GM21723 (cell line): ENCODE measurements around the gene LIPA.
"Not testable (repeated sequence)": the region's sequence is repeated elsewhere in the genome, so short reads cannot be mapped to it uniquely, and the experiment has no call there.

Source experiments
- ATAC-seq: cut with Tn5 transposase; IDR thresholded peaks from one replicate; pipeline ENCODE4 v1.9.1; 2021; ENCODE audit warnings: mild to moderate bottlenecking, moderate library complexity; ENCODE audit not compliant: unreplicated experiment

Gene LIPA

DNA sequence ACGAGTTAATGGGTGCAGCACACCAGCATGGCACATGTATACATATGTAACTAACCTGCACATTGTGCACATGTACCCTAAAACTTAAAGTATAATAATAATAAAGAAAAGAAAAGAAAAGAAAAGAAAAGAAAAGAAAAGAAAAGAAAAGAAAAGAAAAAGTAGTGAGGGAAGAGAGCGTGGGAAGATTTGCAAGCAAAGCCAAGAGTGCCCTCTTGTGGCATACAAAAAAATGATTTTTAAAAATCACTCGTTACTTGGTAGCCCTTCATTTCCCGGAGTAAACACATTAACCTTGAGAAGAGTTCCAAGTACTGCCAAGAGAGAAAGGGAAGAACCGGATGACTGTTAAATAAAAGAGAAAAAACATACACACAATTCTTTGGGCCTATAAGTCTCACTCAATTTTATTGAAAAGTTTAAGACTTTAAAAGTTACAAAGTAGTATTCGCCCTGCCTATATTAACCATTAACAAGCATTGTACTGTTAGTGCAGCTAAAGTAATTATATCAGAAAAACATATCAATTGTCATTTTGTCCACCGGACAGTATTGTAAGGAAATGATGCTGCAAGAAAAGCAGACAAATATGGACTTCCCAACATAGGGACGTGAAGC, 38.3 kb downstream of the LIPA start:
- no peak for ATAC-seq

DNA sequence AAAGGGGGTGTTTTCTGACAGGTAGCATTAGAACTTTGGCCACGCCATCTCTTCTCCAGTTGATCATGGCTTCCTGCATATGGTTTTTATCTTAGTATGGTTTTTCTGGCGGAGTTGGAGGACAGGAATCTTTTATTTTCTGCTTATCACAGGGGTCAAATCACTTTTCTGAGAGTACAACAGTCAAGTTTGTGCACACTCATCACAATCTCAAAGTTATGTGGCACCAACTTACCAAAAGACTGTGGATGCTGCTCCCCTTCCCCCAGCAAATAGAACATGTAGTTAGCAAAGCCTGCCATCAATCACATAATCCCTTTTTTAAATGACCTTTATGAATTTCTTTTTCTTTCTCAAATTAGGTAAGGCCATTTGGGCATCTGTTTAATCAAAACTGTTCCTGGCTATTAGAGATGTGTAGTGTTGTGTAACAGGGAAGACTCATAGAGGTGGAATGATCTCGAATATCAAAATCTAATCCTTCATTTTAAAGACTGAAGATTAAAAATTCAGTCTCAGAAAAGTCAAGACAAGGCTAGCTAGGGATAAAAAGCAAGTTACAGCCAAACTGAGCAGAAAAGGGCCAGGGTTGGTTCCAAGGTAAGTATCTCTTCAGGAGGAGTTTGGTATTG, 40.7 kb downstream of the LIPA start:
- no peak for ATAC-seq

DNA sequence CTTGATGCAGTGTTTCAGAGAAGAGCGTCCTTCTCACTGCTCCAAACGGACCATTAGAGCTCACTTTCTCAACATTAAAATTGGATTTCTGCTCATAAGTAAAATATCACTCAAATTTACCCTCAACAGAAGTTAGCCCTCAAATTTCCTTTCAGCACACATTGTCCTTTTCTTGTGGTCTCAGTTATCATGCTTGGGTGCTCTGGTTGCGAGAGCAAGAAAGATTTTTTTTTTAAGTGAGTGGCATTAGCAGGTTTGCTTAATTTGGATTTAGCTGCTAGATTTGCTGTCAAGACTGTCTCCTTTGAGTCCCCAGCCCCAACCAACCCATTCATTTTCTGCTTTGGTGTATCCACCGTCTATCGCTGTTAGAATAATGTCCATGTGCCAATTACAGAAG, 41.9 kb downstream of the LIPA start:
- ATAC-seq, result no peak

DNA sequence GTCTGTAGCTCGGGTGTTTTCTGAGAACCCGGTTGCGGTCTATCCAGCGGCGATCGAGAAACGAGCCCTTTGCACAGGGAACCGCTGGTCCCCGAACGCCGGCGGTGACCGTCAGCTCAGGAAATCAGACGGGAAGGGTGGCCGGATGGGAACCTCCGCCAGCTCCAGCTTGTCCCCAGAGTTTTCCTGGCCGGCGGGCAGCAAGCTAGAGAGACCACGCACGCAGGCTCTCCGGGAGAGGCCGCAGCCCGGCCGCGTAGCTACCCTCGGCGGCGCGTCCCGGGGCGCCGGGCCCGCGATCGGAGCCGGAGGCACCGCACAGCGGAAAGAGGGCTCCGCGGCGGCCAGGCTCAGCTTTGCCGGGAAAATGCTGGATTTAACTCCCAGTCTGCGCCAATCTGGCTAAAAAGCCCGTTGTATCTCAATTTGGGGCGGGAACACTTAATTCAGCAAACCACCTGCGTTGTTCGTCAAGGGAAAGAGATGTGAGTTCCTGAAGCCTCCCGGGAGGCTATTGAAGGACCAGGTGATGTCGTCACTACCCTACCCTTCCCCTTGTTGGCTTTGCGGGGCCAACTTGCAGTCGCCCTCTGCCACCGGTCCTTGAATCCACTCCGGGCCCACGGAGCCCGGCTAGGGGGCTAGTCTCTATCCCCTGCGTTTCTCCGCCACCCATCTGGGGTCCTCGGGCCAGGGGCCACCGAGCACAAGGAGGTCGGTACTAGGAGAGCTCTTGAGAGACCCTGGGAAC, 43.6 kb downstream of the LIPA start:
- no peak for ATAC-seq

DNA sequence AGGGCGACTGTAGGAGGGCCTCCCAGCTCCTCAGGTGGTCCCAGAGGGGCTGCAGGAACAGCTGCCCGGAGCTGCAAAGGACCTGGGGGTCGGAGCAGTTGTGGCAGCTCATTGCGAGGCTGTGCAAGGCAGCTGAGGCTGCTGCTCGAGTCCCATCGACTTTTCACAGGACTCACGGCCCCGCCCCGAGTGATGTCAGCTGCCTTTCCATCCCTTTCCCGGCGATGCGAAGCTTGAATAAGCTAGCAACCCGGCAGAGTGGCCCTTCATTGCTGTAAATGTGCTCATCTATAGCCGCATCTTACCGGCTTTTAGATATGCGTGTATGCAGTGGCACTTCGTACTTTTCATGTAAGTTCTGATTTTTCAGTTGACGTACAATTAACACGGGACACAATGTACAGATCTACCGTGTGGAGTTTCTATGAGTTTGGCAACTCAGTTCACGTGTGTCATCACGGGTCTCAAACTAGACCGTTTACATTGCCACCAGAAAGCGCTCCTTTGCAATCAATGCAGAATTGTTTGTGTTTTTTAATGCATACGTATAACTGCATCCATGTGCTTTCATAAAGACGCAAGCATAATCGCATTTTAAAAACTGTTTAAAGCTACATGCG, 44.3 kb downstream of the LIPA start, which contains the start of gene CH25H:
Gene CH25H, minus strand, starts transcription at position 137 of the 620 bp plus-strand sequence. Its CDS starts 25 bp downstream, at position 112.
- ATAC-seq, result no peak

DNA sequence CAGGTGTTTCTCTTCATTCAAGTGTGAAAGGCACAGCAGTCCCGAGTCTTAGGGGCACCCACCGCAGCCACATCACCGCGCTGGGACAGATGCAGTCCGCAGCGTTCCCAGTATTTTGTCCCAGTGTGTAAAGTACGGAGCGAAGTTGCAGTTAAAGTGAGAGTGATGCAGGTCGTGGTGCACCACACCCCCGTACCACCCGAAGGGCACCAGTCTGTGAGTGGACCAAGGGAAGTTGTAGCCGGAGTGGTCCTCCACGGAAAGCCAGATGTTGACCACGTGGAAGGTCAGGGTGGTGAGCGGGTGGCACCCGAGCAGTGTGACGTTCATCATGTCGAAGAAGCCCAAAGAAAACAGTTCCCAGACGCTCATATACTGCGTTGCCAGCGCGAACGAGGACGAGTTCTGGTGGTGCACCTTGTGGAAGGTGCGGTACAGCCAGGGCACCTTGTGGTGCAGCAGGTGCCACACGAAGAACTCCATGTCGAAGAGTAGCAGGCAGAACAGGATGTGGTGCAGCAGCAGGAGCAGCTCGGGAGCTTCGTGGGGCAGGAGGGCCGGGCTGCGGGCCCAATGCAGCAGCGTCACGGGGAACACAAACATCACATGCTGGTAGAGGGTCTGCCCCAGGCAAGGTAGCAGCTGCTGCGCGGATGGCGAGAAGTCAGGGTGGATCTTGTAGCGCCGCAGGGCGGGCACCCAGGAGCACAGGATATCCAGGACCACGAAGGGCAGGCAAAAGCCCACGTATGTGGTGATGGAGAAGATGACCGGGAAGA, 45.0 kb downstream of the LIPA start:
- ATAC-seq, result no peak

DNA sequence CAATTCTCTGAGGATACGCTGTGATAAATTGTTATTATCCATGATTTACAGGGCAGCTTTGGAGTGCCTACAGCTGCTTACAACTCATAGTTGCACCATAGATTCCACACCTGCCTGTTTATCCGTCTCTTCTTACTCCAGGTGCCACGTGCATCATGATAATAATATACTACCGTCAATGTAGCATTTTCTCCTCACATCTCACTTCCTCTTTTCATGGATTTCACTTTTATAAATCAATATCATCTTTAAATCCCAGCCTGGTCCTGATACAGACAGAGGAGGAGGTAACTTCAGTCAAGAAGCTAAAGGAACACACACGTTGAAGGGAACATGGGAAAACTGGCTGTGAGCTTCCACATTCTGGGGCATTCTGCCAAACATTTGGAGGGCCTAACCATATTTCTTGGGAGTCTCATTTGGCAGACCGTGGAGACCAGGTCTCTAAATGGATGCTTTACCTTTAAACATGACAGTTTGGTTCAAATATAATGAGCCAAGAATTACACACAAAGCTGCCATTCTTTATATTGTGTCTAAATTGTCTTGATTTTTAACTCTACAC, 46.9 kb downstream of the LIPA start:
- ATAC-seq, result no peak

DNA sequence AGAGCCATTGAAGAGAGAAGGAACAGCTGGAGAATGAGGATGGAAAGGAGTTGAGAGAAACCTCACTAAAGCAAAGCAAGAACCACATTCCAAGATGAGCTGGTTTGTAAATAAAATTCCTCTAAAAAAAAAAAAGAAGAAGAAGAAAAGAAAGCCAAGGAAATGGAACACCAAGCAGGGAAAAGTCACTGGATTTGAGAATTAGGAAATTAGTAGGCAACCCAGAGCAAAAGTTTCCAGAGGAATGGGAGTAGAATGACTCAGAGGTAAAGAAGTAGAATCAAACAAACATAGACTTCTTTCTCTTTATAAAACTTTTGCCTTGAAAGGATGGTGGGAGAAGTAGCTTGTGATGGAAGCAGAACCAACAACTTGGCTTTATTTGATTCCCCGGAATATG, 48.3 kb downstream of the LIPA start:
- ATAC-seq, result no peak

DNA sequence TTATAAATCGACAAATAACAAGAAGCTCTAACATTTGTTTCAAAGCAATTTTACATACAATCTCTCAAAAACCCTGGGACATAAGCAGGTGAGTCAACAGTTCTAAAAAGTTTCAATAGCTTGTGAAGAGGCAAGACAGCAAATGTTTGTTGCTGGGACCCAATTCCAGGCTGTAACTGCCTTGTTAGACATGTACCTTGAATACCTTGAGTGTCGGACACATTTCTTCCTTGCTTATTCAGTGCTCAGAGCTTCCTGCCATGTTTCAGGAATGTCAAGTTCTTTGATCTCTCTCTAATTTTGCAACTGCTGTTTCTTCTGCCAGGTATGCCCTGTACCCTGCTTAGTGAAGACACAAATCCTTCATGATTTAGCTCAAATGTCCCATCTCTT, 49.5 kb downstream of the LIPA start:
- ATAC-seq, result no peak

DNA sequence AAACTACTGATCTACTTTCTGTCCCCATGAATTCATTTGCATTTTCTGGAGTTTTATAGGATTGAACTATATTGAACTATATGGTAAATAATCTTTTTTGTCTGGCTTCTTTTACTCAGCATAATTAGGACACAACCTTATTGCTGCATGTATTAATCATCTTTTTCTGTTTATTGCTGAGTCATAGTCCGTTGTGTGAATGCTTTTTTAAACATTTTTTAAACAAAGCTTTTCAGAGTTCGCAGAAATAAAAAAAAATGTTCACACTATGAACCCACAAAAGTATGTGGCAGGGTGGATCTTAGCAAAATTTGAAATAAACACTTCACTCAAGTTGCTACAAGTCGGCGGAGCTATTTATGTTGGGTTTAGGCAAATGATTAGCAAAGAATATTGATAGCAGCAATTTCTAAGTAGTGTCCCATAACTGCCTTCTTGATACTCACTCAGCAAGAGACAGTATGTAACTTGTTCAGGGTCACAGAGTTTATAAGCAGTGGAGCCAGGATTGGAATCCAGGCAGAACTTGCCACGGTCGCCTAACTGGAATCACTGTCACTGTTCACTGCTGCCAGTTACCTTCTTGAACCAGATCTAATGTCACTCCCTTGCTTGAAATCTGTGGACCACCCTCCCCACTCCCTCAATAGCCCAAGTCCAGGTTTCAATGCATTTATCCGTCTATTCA, 50.1 kb downstream of the LIPA start:
- no peak for ATAC-seq

DNA sequence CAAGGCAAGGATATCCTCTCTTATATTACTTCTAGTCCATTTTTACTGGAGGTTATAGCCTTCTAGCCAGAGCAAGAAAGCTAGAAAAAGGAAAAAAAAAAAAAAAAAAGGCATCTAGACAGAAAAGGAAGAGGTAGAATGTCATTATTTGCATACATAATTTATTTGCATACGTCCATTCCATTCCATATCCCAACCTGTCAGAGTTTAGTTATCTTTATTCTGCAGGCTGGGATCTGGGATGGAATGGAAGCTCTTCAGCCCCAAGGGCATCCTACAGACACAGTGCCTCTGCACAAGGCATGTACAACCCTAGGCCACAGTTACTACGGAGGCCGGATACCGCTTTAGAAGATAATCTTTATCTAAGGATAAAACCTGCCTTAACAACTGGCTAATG, 54.1 kb downstream of the LIPA start:
- no peak for ATAC-seq

DNA sequence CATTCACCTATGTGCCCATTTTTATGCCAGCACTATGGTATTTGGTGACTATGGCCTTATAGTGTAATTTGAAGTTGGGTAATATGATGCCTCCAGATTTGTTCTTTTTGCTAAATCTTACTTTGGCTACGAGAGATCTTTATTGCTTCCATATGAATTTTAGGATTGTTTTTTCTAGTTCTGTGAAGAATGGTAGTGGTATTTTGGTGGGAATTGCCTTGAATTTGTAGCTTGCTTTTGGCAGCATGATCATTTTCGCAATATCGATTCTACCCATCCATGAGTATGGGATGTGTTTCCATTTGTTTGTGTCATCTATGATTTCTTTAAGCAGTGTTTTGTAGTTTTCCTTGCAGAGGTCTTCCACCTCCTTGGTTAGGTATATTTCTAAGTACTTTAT, 60.3 kb downstream of the LIPA start:
- not testable (repeated sequence) for ATAC-seq

DNA sequence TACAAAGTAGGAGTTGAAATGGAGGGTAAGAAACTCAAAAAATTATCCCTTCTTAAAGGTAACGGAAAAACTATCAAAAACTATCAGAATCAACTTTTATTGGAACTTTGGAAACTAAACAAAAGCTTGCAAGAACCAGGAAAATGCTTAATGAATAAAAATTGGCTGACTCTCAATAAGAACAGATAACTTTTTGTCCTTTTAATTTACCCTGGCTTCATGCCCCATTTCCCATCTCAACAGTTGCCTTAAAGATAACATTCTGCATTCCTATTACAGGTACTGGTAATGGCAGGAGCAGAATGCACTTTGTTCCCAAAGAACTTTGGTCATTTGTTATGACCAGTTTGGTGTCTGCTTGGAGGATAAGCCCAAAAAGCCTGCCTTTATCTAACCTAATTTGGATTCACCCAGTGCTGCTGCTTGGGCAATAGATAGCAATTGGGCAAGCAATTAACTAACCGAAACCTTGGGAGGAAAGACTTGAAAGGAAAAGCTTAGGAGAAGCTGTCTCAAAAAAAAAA, 62.3 kb downstream of the LIPA start:
- no peak for ATAC-seq

DNA sequence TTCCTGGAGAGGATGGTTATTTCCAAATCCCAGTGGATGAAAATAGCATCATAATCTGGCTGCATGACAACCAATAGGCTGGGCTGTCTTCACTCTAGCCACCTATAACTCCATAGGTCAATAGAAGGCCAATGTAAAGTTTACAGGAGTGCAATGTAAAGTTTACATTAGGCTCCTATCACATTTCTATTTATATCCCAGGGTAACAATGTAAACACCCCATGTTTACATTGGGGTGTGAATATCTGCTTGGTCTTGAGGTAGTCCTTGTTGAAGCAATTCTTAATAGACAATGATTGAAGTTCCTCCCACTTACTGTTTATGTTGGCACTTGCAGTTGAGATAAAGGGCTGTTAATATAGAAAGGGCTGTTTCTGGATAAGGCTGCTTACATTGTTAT, 65.9 kb downstream of the LIPA start:
- no peak for ATAC-seq

DNA sequence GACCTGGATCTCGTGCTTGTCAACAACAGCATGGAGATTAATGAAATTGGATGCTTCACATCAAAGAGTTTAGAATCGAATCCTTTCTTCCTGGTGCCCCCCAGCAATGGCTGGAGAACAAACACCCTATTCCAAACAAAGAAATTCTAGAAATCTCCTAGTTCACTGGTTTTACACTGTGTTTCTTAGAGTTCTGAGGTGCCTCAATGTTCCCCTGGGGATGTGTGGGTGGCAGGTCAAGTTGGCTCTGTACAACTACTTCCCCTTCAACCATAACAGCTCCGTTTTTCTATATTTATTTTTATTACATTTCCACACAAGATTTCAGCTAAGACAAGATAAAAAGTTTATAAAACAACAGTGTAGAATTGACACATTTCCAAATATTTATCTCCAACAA, 66.9 kb downstream of the LIPA start:
- no peak for ATAC-seq

DNA sequence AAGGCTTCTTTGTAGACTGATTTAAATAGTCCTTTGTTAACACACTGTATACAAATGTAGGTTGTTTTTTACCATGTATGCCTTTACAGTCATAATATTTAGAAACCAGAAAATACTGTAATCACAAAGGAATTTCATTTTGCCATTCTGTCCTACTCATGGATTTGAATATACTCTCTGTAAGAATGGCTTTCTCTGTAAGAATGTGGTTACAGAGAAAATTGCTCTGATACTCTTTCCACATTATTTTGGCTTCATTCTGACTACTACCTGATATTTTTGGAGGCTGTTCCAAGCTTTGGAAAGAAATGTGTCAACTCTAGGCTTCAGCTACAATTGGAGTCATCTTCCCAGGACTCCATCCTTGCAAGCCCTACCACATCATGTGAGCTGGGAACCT, 68.0 kb downstream of the LIPA start:
- ATAC-seq, result no peak

DNA sequence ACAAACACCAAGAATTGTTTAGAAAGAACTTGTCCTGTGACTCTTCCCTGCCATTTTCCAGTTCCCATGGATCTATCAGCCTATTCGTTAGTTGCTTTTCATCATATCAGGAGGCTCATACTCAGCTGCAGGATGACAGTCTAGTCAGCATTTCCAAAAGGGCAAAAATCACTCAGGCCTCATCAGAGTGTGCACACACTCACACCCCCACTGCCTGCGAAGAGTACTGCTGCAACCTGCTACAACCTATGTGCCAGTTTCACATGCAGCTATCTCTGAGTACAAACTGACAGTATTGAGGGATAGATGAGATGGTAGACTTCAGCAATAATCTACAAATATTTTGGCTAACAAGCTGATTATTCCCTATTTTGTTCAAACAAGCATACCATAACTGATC, 68.7 kb downstream of the LIPA start:
- ATAC-seq, result no peak

DNA sequence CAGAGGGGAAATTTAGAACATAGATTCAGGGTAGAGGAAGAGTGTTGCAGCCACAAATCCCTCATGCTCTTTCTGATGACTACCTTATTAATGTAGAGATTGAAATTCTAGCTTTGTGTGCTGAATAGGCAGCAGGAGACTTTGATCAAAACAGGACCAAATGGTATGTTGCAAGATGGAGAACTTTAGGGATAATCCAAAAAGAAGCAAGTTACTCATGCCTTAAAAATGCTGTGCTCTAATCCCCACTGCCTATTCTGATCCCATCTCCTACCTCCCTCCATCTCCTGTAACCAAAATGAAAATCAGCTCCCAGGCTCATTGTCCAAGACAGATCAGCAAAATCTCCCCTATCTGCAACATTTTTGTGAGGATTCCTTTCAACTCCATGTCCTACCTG, 75.8 kb downstream of the LIPA start:
- no peak for ATAC-seq

DNA sequence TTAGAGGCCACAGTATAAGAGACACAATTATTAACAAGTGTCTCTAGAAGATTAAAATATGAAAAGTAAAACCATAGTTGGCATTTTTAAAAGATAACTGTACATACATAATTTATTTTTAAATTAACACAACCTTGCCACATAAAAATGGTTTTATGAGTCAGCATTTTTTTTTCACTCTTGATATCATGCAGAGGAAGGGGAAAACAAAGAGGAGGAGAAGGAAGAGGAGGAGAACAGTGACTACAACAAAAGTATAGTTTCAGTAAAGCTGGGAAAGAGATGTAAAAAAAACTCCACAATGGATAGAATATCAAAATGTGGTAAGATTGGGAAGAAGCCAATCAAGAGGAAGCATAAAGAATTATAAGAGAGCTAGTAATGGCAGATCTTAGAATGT, 78.5 kb downstream of the LIPA start:
- ATAC-seq, result no peak

DNA sequence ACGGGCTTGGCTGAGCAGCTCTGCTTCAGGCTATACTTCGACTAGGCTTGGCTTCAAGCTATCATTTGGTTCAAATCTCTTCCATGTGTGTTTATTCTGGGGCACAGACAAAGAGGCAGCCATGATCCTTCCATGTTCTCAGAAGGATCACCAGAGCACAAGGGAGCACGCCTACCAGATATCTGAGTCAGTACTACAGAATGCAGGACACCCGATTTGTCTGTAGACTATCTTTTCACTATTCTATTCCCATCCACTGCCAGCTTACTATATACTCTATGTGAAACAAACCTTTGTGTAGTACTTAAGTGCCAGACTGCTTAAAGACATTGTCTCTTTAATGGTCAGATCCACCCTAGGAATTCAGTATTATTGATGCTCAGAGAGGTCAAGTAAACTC, 79.6 kb downstream of the LIPA start:
- ATAC-seq, result no peak
